HEK293 (cell line): Measurements from ENCODE around the gene CCDC69.

Experiments
- CTCF ChIA-PET: fragments of 350-600 bp; formaldehyde crosslinking; extraction: SDS; loops from one replicate; lab custom pipeline; 2021; ENCODE audit warnings: antibody characterized with exemption; lab: Yijun Ruan, JAX
- POLR2A ChIA-PET: fragments of 300-600 bp; formaldehyde crosslinking; extraction: SDS; loops from one replicate; lab custom pipeline; 2020; ENCODE audit warnings: antibody characterized with exemption, inconsistent platforms; lab: Yijun Ruan, JAX
- H3K27ac ChIP-seq: fragments of 200-500 bp; sonication (Bioruptor generic); 2 replicates; pipeline ENCODE4 v1.5.1; 2014; ENCODE audit warnings: low read depth, low read length, control low read depth, inconsistent platforms; ENCODE audit errors: extremely low read depth
- H3K36me3 ChIP-seq, 2 experiments: fragments of 200-500 bp in 1 of 2; sonication (Bioruptor generic) in 1 of 2; 1 replicate in 1 of 2; 2 replicates in 1 of 2; pipeline ENCODE4 v1.5.1; 2014 to 2017; ENCODE audit warnings: inconsistent platforms in 2 of 2, low read length in 2 of 2; ENCODE audit not compliant: control insufficient read depth in 2 of 2, insufficient read depth in 1 of 2
- H3K4me1 ChIP-seq: fragments of 200-500 bp; sonication (Bioruptor generic); 2 replicates; pipeline ENCODE4 v1.5.1; 2014; ENCODE audit warnings: mild to moderate bottlenecking, low read length, inconsistent platforms; ENCODE audit not compliant: control insufficient read depth, insufficient read depth
- H3K4me3 ChIP-seq: 2 replicates; pipeline ENCODE4 v1.5.1; 2011; ENCODE audit warnings: low read depth, mild to moderate bottlenecking, control low read depth, low read length, moderate library complexity
- H3K9me3 ChIP-seq: fragments of 200-500 bp; sonication (Bioruptor generic); 2 replicates; pipeline ENCODE4 v1.5.1; 2014; ENCODE audit warnings: low read depth, low read length, inconsistent platforms; ENCODE audit not compliant: control insufficient read depth, insufficient read depth
- BCL11B ChIP-seq: fragments of 450-650 bp; formaldehyde crosslinking; IDR thresholded peaks from 2 replicates; pipeline ENCODE4 v1.5.1; 2016; ENCODE audit warnings: low read depth, missing biosample characterization, missing genetic modification characterization
- KLF8 ChIP-seq: fragments of 450-650 bp; formaldehyde crosslinking; IDR thresholded peaks from 2 replicates; pipeline ENCODE4 v1.5.1; 2016; ENCODE audit warnings: missing biosample characterization, missing genetic modification characterization
- MEIS1 ChIP-seq: sonication (generic); formaldehyde crosslinking; IDR thresholded peaks from 2 replicates; pipeline ENCODE4 v1.8.1; 2022; ENCODE audit warnings: missing genetic modification reagents, mild to moderate bottlenecking, borderline replicate concordance
- OSR2 ChIP-seq: fragments of 450-650 bp; formaldehyde crosslinking; IDR thresholded peaks from 2 replicates; pipeline ENCODE4 v1.5.1; 2016; ENCODE audit warnings: missing biosample characterization, missing genetic modification characterization
- ZFHX2 ChIP-seq: fragments of 450-650 bp; formaldehyde crosslinking; conservative IDR thresholded peaks from 2 replicates; pipeline ENCODE4 v1.5.1; 2016; ENCODE audit warnings: missing biosample characterization, missing genetic modification characterization
- ZNF132 ChIP-seq: fragments of 450-650 bp; formaldehyde crosslinking; IDR thresholded peaks from 2 replicates; pipeline ENCODE4 v1.5.1; 2017; ENCODE audit warnings: missing biosample characterization, missing genetic modification characterization, borderline replicate concordance
- ZNF175 ChIP-seq: fragments of 450-650 bp; formaldehyde crosslinking; IDR thresholded peaks from 2 replicates; pipeline ENCODE4 v1.5.1; 2016; ENCODE audit warnings: missing biosample characterization, missing genetic modification characterization
- ZNF239 ChIP-seq: fragments of 450-650 bp; formaldehyde crosslinking; IDR thresholded peaks from 2 replicates; pipeline ENCODE4 v1.5.1; 2016; ENCODE audit warnings: missing biosample characterization, missing genetic modification characterization
- ZNF335 ChIP-seq: fragments of 450-650 bp; formaldehyde crosslinking; conservative IDR thresholded peaks from 2 replicates; pipeline ENCODE4 v1.5.1; 2016; ENCODE audit warnings: missing biosample characterization, missing genetic modification characterization
- ZNF350 ChIP-seq: fragments of 450-650 bp; formaldehyde crosslinking; IDR thresholded peaks from 2 replicates; pipeline ENCODE4 v1.5.0; 2017; ENCODE audit warnings: missing biosample characterization, mild to moderate bottlenecking, missing genetic modification characterization
- ZNF394 ChIP-seq: fragments of 450-650 bp; formaldehyde crosslinking; IDR thresholded peaks from 2 replicates; pipeline ENCODE4 v1.5.1; 2016; ENCODE audit warnings: missing biosample characterization, missing genetic modification characterization, mild to moderate bottlenecking, moderate library complexity, borderline replicate concordance
- ZNF423 ChIP-seq: fragments of 450-650 bp; formaldehyde crosslinking; IDR thresholded peaks from 2 replicates; pipeline ENCODE4 v1.5.1; 2016; ENCODE audit warnings: missing biosample characterization, missing genetic modification characterization
- ZNF48 ChIP-seq: fragments of 450-650 bp; formaldehyde crosslinking; IDR thresholded peaks from 2 replicates; pipeline ENCODE4 v1.5.1; 2016; ENCODE audit warnings: missing biosample characterization, missing genetic modification characterization
- ZNF530 ChIP-seq: fragments of 450-650 bp; formaldehyde crosslinking; IDR thresholded peaks from 2 replicates; pipeline ENCODE4 v1.5.1; 2016; ENCODE audit warnings: low read depth, missing biosample characterization, missing genetic modification characterization
- ZNF623 ChIP-seq: fragments of 450-650 bp; formaldehyde crosslinking; IDR thresholded peaks from 2 replicates; pipeline ENCODE4 v1.5.1; 2016; ENCODE audit warnings: missing biosample characterization, missing genetic modification characterization
- ZNF768 ChIP-seq: fragments of 450-650 bp; formaldehyde crosslinking; IDR thresholded peaks from 2 replicates; pipeline ENCODE4 v1.5.1; 2018; ENCODE audit warnings: missing biosample characterization, mild to moderate bottlenecking, missing genetic modification characterization
- ZNF830 ChIP-seq: fragments of 450-650 bp; IDR thresholded peaks from 2 replicates; pipeline ENCODE4 v1.5.0; 2018; ENCODE audit warnings: missing biosample characterization, missing genetic modification characterization, low read depth, mild to moderate bottlenecking, moderate library complexity
- TF ChIP-seq, protein P1 (sequence below): fragments of 450-650 bp; formaldehyde crosslinking; IDR thresholded peaks from 2 replicates; pipeline ENCODE4 v1.5.1; 2016; ENCODE audit warnings: missing biosample characterization, missing genetic modification characterization
- TF ChIP-seq, protein P2 (sequence below): fragments of 450-650 bp; formaldehyde crosslinking; IDR thresholded peaks from 2 replicates; pipeline ENCODE4 v1.5.1; 2017; ENCODE audit warnings: missing biosample characterization, missing genetic modification characterization
- TF ChIP-seq, protein P3 (sequence below): fragments of 450-650 bp; formaldehyde crosslinking; IDR thresholded peaks from 2 replicates; pipeline ENCODE4 v1.5.1; 2016; ENCODE audit warnings: missing biosample characterization, missing genetic modification characterization
- TF ChIP-seq, protein P4 (sequence below): fragments of 450-650 bp; formaldehyde crosslinking; IDR thresholded peaks from 2 replicates; pipeline ENCODE4 v1.5.1; 2016; ENCODE audit warnings: missing biosample characterization, missing genetic modification characterization
- TF ChIP-seq, protein P5 (sequence below): fragments of 450-650 bp; formaldehyde crosslinking; IDR thresholded peaks from 2 replicates; pipeline ENCODE4 v1.5.1; 2016; ENCODE audit warnings: missing biosample characterization, missing genetic modification characterization
- TF ChIP-seq, protein P6 (sequence below): fragments of 450-650 bp; formaldehyde crosslinking; IDR thresholded peaks from 2 replicates; pipeline ENCODE4 v1.5.1; 2016; ENCODE audit warnings: missing biosample characterization, missing genetic modification characterization
- TF ChIP-seq, protein P7 (sequence below): fragments of 450-650 bp; formaldehyde crosslinking; IDR thresholded peaks from 2 replicates; pipeline ENCODE4 v1.5.0; 2017; ENCODE audit warnings: missing biosample characterization, missing genetic modification characterization, borderline replicate concordance

The CCDC69 gene

DNA sequence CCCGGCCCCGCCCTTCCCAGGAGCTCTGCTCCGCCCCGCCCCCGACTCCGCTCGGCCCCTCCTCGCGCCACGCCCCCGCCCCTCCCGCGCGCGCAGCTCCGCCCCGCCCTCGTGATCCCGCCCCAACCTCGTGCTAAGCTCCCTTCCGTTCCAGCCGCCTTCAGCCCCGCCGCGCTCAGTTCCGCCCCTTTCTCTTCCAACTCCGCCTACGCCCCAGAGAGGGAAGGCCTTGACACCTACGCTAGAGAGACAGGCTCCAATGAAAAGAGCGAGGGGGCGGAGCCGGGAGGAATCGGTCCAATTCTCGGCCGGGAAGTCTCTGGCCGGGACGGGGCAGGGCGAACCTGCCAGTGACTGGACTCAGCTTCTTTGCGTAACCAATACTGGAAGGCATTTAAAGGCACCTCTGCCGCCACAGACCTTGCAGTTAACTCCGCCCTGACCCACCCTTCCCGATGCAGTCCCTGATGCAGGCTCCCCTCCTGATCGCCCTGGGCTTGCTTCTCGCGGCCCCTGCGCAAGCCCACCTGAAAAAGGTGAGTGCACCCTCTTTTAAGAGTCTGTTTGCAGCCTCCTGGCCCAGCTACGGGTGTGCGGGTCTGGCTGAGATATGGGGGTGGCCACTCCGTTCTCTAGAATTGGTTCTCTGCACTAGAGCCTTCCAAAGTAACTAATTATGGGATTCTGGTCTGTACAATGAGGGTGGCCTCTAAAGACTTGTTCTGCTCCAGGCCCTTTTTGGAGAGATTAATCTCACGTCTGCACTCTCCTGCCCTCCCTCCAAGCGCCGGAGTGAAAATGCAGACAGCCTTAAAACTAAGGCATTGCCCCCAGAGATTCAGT is 29.1 kb upstream of the CCDC69 start, which contains the start of gene GM2A:
Gene GM2A, plus strand, starts transcription at position 424 of the 843 bp plus-strand sequence. Its CDS starts 32 bp downstream, at position 456.
- Histone ChIP-seq H3K27ac (peak within 1 kb of the TSS; percentile 7; the same call in 1 of the 2 replicates), H3K4me1 (peaks cover 3% of the 10 kb centered on the region; the same call in 1 of the 2 replicates), H3K36me3 (no peaks in the 10 kb centered on the region), H3K9me3 (no peaks in the 10 kb centered on the region), H3K4me3 (peak within 1 kb of the TSS; percentile 52)
- CTCF ChIA-PET, result interaction anchor here (0.7 to 1.3 kb wide), 8 partner anchors 11 to 483 kb away, joined by 3 to 5 read pairs (median 4); no protein-coding TSS in a partner anchor
- POLR2A ChIA-PET, result interaction anchor here (0.6 to 2.7 kb wide), 21 partner anchors 10 to 520 kb away, joined by 3 to 28 read pairs (median 4); partner anchors contain the start of genes ANXA6, CCDC69, G3BP1 and GPX3
- TF ChIP-seq ZNF350 (tag by site-specific recombination) (no peak), ZNF239 (tag by site-specific recombination) (no peak), ZNF530 (peak; percentile 95), ZNF394 (tag by site-specific recombination) (no peak), ZNF132 (tag by site-specific recombination) (no peak), ZNF175 (tag by site-specific recombination) (no peak), OSR2 (no peak), BCL11B (tag by site-specific recombination) (no peak), ZNF423 (tag by site-specific recombination) (no peak), MEIS1 (CRISPR knock-in tag) (no peak), ZNF335 (peak; percentile 26; the same call in 1 of the 2 replicates), KLF8 (tag by site-specific recombination) (peak; percentile 87), ZNF830 (tag by site-specific recombination) (no peak), ZNF623 (no peak), ZNF768 (no peak), ZFHX2 (tag by site-specific recombination) (peak; percentile 95), ZNF48 (no peak)
- TF ChIP-seq, protein P1, sequence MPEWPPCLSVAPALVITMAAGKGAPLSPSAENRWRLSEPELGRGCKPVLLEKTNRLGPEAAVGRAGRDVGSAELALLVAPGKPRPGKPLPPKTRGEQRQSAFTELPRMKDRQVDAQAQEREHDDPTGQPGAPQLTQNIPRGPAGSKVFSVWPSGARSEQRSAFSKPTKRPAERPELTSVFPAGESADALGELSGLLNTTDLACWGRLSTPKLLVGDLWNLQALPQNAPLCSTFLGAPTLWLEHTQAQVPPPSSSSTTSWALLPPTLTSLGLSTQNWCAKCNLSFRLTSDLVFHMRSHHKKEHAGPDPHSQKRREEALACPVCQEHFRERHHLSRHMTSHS, result no peak
- TF ChIP-seq, protein P2, sequence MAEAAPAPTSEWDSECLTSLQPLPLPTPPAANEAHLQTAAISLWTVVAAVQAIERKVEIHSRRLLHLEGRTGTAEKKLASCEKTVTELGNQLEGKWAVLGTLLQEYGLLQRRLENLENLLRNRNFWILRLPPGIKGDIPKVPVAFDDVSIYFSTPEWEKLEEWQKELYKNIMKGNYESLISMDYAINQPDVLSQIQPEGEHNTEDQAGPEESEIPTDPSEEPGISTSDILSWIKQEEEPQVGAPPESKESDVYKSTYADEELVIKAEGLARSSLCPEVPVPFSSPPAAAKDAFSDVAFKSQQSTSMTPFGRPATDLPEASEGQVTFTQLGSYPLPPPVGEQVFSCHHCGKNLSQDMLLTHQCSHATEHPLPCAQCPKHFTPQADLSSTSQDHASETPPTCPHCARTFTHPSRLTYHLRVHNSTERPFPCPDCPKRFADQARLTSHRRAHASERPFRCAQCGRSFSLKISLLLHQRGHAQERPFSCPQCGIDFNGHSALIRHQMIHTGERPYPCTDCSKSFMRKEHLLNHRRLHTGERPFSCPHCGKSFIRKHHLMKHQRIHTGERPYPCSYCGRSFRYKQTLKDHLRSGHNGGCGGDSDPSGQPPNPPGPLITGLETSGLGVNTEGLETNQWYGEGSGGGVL (tag by site-specific recombination), result no peak
- TF ChIP-seq, protein P3, sequence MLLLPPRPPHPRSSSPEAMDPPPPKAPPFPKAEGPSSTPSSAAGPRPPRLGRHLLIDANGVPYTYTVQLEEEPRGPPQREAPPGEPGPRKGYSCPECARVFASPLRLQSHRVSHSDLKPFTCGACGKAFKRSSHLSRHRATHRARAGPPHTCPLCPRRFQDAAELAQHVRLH, result no peak
- TF ChIP-seq, protein P4, sequence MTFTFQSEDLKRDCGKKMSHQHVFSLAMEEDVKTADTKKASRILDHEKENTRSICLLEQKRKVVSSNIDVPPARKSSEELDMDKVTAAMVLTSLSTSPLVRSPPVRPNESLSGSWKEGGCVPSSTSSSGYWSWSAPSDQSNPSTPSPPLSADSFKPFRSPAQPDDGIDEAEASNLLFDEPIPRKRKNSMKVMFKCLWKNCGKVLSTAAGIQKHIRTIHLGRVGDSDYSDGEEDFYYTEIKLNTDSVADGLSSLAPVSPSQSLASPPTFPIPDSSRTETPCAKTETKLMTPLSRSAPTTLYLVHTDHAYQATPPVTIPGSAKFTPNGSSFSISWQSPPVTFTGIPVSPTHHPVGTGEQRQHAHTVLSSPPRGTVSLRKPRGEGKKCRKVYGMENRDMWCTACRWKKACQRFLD (tag by site-specific recombination), result no peak
- TF ChIP-seq, protein P5, sequence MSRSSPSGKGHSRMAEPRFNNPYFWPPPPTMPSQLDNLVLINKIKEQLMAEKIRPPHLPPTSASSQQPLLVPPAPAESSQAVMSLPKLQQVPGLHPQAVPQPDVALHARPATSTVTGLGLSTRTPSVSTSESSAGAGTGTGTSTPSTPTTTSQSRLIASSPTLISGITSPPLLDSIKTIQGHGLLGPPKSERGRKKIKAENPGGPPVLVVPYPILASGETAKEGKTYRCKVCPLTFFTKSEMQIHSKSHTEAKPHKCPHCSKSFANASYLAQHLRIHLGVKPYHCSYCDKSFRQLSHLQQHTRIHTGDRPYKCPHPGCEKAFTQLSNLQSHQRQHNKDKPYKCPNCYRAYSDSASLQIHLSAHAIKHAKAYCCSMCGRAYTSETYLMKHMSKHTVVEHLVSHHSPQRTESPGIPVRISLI, result no peak
- TF ChIP-seq, protein P6, sequence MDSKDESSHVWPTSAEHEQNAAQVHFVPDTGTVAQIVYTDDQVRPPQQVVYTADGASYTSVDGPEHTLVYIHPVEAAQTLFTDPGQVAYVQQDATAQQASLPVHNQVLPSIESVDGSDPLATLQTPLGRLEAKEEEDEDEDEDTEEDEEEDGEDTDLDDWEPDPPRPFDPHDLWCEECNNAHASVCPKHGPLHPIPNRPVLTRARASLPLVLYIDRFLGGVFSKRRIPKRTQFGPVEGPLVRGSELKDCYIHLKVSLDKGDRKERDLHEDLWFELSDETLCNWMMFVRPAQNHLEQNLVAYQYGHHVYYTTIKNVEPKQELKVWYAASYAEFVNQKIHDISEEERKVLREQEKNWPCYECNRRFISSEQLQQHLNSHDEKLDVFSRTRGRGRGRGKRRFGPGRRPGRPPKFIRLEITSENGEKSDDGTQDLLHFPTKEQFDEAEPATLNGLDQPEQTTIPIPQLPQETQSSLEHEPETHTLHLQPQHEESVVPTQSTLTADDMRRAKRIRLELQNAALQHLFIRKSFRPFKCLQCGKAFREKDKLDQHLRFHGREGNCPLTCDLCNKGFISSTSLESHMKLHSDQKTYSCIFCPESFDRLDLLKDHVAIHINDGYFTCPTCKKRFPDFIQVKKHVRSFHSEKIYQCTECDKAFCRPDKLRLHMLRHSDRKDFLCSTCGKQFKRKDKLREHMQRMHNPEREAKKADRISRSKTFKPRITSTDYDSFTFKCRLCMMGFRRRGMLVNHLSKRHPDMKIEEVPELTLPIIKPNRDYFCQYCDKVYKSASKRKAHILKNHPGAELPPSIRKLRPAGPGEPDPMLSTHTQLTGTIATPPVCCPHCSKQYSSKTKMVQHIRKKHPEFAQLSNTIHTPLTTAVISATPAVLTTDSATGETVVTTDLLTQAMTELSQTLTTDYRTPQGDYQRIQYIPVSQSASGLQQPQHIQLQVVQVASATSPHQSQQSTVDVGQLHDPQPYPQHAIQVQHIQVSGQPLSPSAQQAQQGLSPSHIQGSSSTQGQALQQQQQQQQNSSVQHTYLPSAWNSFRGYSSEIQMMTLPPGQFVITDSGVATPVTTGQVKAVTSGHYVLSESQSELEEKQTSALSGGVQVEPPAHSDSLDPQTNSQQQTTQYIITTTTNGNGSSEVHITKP (tag by site-specific recombination), result peak; percentile 22; the same call in 1 of the 2 replicates
- TF ChIP-seq, protein P7, sequence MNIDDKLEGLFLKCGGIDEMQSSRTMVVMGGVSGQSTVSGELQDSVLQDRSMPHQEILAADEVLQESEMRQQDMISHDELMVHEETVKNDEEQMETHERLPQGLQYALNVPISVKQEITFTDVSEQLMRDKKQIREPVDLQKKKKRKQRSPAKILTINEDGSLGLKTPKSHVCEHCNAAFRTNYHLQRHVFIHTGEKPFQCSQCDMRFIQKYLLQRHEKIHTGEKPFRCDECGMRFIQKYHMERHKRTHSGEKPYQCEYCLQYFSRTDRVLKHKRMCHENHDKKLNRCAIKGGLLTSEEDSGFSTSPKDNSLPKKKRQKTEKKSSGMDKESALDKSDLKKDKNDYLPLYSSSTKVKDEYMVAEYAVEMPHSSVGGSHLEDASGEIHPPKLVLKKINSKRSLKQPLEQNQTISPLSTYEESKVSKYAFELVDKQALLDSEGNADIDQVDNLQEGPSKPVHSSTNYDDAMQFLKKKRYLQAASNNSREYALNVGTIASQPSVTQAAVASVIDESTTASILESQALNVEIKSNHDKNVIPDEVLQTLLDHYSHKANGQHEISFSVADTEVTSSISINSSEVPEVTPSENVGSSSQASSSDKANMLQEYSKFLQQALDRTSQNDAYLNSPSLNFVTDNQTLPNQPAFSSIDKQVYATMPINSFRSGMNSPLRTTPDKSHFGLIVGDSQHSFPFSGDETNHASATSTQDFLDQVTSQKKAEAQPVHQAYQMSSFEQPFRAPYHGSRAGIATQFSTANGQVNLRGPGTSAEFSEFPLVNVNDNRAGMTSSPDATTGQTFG (tag by site-specific recombination), result no peak
